Thymus (tissue), 11 donors: ENCODE measurements around the gene ABLIM1. TPM values are rescaled to one million over a fixed set of nuclear protein-coding genes. Genes with fewer than 3 reads are reported as not detected.

ENCODE experiments used
- DNase-seq, 9 donors: peaks; one replicate each; pipeline ENCODE4 v3.0.0-alpha.2; 2013; ENCODE audit warnings: low spot score in 9 of 9, low read depth in 6 of 9, missing footprints in 1 of 9
- H3K27ac ChIP-seq, 2 donors: one replicate each; pipeline ENCODE4 v1.5.1; 2013; ENCODE audit warnings: control low read depth in 1 of 2, low read depth in 1 of 2, low read length in 1 of 2, mild to moderate bottlenecking in 1 of 2, moderate library complexity in 1 of 2
- H3K27me3 ChIP-seq, 2 donors: one replicate each; pipeline ENCODE4 v1.5.1; 2013; ENCODE audit warnings: low read length in 1 of 2; ENCODE audit not compliant: control insufficient read depth in 2 of 2, insufficient read depth in 1 of 2
- H3K36me3 ChIP-seq, 2 donors: one replicate each; pipeline ENCODE4 v1.5.1; 2013; ENCODE audit warnings: low read length in 1 of 2, mild to moderate bottlenecking in 1 of 2, moderate library complexity in 1 of 2; ENCODE audit not compliant: control insufficient read depth in 2 of 2, insufficient read depth in 2 of 2
- H3K4me1 ChIP-seq, 2 donors: one replicate each; pipeline ENCODE4 v1.5.1; 2013; ENCODE audit warnings: low read length in 2 of 2; ENCODE audit not compliant: control insufficient read depth in 2 of 2, insufficient read depth in 2 of 2
- H3K4me3 ChIP-seq, 2 donors: one replicate each; pipeline ENCODE4 v1.5.1; 2013; ENCODE audit warnings: low read length in 2 of 2, control low read depth in 1 of 2, mild to moderate bottlenecking in 1 of 2
- H3K9me3 ChIP-seq, 2 donors: one replicate each; pipeline ENCODE4 v1.5.1; 2013; ENCODE audit warnings: low read length in 1 of 2, mild to moderate bottlenecking in 1 of 2; ENCODE audit not compliant: control insufficient read depth in 2 of 2, insufficient read depth in 1 of 2
- WGBS: extraction: QIAGEN DNeasy Blood & Tissue Kit; methylation state at CpG from one replicate; pipeline ENCODE4 v1.1.7; 2013; 5-methylcytosine and 5-hydroxymethylcytosine counted together
- polyA plus RNA-seq: library from polyadenylated mRNA; stranded (reverse); fragments of 200-250 nt; gene quantifications from one replicate; pipeline ENCODE4 v1.2.3, GENCODE V29; 2013
- total RNA-seq: library from RNA; stranded (reverse); fragments of 120-200 nt; gene quantifications from one replicate; pipeline ENCODE4 v1.2.4, GENCODE V29; 2013
- donor health status: healthy.

Gene ABLIM1
- total and polyA plus RNA-seq, 2 donors = 43.3 to 49.1 TPM

GRCh38 chr10:114550756-114551635 is 107.1 kb downstream of the ABLIM1 start:
- H3K27ac ChIP-seq = no peak overlapping the region
- H3K27me3 ChIP-seq = no peaks in the 10 kb centered on the region
- H3K36me3 ChIP-seq = no peaks in the 10 kb centered on the region
- peaks cover 7 to 31% of the 10 kb centered on the region in 2 donors for H3K4me1 ChIP-seq
- WGBS = 94% methylated on average over 7 of the region's 7 CpGs
- no peaks in the 10 kb centered on the region for H3K9me3 ChIP-seq
- no peak overlapping the region for H3K4me3 ChIP-seq
- no peak for DNase-seq

- Histone ChIP-seq H3K4me3 (no peak overlapping the region), H3K27me3 (no peaks in the 10 kb centered on the region), H3K9me3 (no peaks in the 10 kb centered on the region), H3K36me3 (no peaks in the 10 kb centered on the region), H3K4me1 (peaks cover 28 to 54% of the 10 kb centered on the region in 2 donors), H3K27ac (no peak overlapping the region)
- WGBS = 85% methylated on average over 5 of the region's 5 CpGs
- DNase-seq = peak in 1 of 9 donors; percentile 23
Observed at GRCh38 chr10:114548662-114549061, 109.4 kb downstream of the ABLIM1 start.

- H3K4me1 ChIP-seq = peaks cover 39 to 66% of the 10 kb centered on the region in 2 donors
- DNase-seq = no peak
- H3K4me3 ChIP-seq = no peak overlapping the region
- H3K27me3 ChIP-seq = no peaks in the 10 kb centered on the region
- no peaks in the 10 kb centered on the region for H3K36me3 ChIP-seq
- no peaks in the 10 kb centered on the region for H3K9me3 ChIP-seq
- 75% methylated on average over 14 of the region's 14 CpGs for WGBS
- H3K27ac ChIP-seq = no peak overlapping the region
Observed at GRCh38 chr10:114547514-114547913, 110.6 kb downstream of the ABLIM1 start.

GRCh38 chr10:114547056-114547455 is 111.0 kb downstream of the ABLIM1 start:
- H3K27me3 ChIP-seq = no peaks in the 10 kb centered on the region
- peak overlapping the region in 1 of 2 donors; percentile 65 for H3K27ac ChIP-seq
- 92% methylated on average over 3 of the region's 3 CpGs for WGBS
- no peaks in the 10 kb centered on the region for H3K36me3 ChIP-seq
- DNase-seq = no peak
- H3K9me3 ChIP-seq = no peaks in the 10 kb centered on the region
- no peak overlapping the region for H3K4me3 ChIP-seq
- H3K4me1 ChIP-seq = peaks cover 42 to 70% of the 10 kb centered on the region in 2 donors

- Histone ChIP-seq H3K4me3 (no peak overlapping the region), H3K27ac (peak overlapping the region; percentile 64 to 94), H3K36me3 (no peaks in the 10 kb centered on the region), H3K27me3 (no peaks in the 10 kb centered on the region), H3K9me3 (no peaks in the 10 kb centered on the region), H3K4me1 (peaks cover 53 to 71% of the 10 kb centered on the region in 2 donors)
- DNase-seq = peak in 5 of 9 donors; percentile 32 to 86 (median 69)
- 51% methylated on average over 5 of the region's 5 CpGs for WGBS
Observed at GRCh38 chr10:114545819-114546218, 112.3 kb downstream of the ABLIM1 start.

- Histone ChIP-seq H3K9me3 (no peaks in the 10 kb centered on the region), H3K4me1 (peaks cover 61 to 78% of the 10 kb centered on the region in 2 donors), H3K27me3 (no peaks in the 10 kb centered on the region), H3K36me3 (no peaks in the 10 kb centered on the region), H3K27ac (peak overlapping the region; percentile 33 to 94), H3K4me3 (no peak overlapping the region)
- DNase-seq = no peak
- WGBS = 89% methylated on average over 10 of the region's 10 CpGs
Observed at GRCh38 chr10:114545071-114545470, 113.0 kb downstream of the ABLIM1 start.

GRCh38 chr10:114544045-114544659 is 113.9 kb downstream of the ABLIM1 start:
- DNase-seq = peak in 8 of 9 donors; percentile 69 to 95 (median 87)
- H3K4me3 ChIP-seq = peak overlapping the region; percentile 25 to 26
- H3K9me3 ChIP-seq = no peaks in the 10 kb centered on the region
- peaks cover 68 to 86% of the 10 kb centered on the region in 2 donors for H3K4me1 ChIP-seq
- H3K36me3 ChIP-seq = no peaks in the 10 kb centered on the region
- H3K27ac ChIP-seq = peak overlapping the region; percentile 94 to 96
- H3K27me3 ChIP-seq = no peaks in the 10 kb centered on the region
- WGBS = 16% methylated on average over 9 of the region's 9 CpGs

GRCh38 chr10:114543456-114543855 is 114.6 kb downstream of the ABLIM1 start:
- WGBS = 60% methylated on average over 8 of the region's 8 CpGs
- Histone ChIP-seq H3K4me1 (peaks cover 72 to 89% of the 10 kb centered on the region in 2 donors), H3K36me3 (no peaks in the 10 kb centered on the region), H3K27me3 (no peaks in the 10 kb centered on the region), H3K9me3 (no peaks in the 10 kb centered on the region), H3K4me3 (peak overlapping the region; percentile 25 to 26), H3K27ac (peak overlapping the region; percentile 94 to 96)
- no peak for DNase-seq

GRCh38 chr10:114542373-114542772 is 115.7 kb downstream of the ABLIM1 start:
- Histone ChIP-seq H3K27me3 (no peaks in the 10 kb centered on the region), H3K36me3 (no peaks in the 10 kb centered on the region), H3K4me1 (peaks cover 81 to 96% of the 10 kb centered on the region in 2 donors), H3K27ac (peak overlapping the region; percentile 48 to 91), H3K4me3 (no peak overlapping the region), H3K9me3 (no peaks in the 10 kb centered on the region)
- 94% methylated on average over 2 of the region's 2 CpGs for WGBS
- DNase-seq = no peak
